ENCODE measurements around the gene DUS2.

DUS2 gene

DNA sequence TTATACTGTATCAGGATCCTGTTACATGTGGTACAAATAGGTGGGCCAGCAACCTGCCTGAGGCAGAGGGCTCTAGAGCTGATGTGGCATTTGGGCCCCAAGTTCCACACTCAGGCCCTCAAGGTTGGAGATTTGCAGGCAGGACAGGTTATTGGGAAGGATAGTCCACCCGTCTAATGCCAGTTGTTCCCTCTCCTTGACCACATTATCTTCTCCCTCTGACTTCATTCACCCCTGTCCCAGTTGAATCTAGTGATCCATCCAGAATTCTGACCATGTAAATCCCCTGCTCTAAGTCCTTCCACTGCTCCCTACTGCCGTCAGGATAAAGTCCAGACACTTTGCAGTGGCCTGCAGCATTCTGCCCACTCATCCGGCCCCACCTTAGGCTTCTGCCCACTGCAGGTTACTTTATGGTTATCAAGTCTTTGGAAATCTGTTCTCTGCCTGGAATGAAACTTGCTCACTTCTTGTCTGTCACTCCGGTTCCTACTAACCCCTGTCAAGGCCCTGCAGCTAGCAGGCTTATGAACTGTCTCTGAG, 60.2 kb downstream of the DUS2 start:
- Histone ChIP-seq H3K27ac (peak overlapping the region; percentile 98 to 100), H3K4me3 (no peak overlapping the region)
- DNase-seq (ENCODE audit: low spot score) = no peak
- TF ChIP-seq, protein P1, sequence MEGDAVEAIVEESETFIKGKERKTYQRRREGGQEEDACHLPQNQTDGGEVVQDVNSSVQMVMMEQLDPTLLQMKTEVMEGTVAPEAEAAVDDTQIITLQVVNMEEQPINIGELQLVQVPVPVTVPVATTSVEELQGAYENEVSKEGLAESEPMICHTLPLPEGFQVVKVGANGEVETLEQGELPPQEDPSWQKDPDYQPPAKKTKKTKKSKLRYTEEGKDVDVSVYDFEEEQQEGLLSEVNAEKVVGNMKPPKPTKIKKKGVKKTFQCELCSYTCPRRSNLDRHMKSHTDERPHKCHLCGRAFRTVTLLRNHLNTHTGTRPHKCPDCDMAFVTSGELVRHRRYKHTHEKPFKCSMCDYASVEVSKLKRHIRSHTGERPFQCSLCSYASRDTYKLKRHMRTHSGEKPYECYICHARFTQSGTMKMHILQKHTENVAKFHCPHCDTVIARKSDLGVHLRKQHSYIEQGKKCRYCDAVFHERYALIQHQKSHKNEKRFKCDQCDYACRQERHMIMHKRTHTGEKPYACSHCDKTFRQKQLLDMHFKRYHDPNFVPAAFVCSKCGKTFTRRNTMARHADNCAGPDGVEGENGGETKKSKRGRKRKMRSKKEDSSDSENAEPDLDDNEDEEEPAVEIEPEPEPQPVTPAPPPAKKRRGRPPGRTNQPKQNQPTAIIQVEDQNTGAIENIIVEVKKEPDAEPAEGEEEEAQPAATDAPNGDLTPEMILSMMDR (IDR thresholded peaks at IDR 0.05) = no peak

DNA sequence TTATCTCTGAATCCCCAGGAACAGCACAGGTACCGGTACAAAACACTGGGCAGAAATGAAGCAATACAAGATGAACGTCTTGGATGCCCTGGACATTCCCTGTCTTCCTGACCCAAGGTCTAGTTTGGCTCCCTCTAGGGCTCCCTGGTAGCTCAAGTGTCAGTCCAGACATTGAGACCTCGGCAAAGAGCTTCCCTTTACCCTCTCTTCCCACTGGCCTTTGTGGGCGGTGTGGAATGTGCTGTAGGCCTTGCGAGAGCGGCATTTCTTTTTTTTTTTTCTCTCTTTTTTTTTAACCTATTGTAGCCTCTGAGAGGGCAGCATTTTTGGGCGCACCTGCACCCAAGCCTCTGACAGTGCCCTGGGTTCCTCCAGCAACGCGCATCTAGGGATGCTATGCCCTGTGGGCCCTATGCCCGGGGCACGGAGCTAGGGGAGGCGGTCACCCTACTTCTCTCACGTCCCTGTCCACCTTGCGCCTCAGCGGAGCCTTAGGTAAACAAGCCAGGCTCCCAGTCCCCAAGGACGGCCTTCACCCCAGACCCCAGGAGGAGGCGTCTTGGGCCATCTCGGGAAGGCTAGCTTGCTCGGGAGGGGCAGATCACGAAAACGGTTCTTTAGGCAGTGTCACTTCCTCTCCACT, 60.9 kb downstream of the DUS2 start:
- TF ChIP-seq, protein P1 (IDR thresholded peaks at IDR 0.05) = no peak
- H3K4me3 ChIP-seq = peak overlapping the region; percentile 76
- peak overlapping the region; percentile 98 to 100 for H3K27ac ChIP-seq
- DNase-seq (ENCODE audit: low spot score) = no peak

DNA sequence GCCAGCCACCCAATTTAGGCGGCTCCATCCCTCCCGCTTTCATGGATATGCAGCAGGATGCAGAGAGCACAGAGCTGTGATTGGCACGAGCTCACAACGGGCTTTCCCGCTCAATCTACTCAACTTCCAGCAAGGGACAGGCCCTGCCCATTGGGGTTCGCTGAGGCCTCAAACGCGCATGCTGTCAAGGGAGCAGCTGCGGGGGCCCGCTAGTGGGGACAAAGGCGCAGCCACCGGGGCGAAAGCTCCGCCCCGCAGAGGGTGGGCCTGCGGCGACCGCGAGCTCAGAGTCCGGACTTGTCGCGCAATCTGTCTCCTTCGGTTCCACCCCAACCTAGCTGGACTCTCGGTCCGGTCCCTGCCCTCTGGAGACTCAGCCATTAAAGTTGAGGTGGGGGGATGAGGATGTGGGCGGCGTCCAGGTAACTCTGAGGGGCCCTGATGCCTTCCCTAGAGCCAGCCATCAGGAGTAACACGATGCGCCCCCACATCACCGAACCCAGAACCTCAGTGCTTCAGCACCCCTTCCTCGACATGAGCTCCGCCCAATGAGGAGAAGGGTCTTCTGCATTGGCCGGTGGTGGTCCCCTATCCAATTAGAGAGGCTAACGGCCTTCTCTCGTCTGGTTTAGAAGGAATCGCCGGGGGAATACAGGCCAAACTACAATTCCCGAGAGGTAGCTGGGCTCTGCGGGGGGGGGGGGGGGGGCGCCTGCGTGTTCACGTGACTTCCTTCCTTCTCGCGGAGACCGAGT, 61.6 kb downstream of the DUS2 start:
- TF ChIP-seq, protein P1 (IDR thresholded peaks at IDR 0.05) = no peak
- H3K27ac ChIP-seq = peak overlapping the region; percentile 98 to 100
- H3K4me3 ChIP-seq = peak overlapping the region; percentile 76
- peak; percentile 99 for DNase-seq (ENCODE audit: low spot score)

DNA sequence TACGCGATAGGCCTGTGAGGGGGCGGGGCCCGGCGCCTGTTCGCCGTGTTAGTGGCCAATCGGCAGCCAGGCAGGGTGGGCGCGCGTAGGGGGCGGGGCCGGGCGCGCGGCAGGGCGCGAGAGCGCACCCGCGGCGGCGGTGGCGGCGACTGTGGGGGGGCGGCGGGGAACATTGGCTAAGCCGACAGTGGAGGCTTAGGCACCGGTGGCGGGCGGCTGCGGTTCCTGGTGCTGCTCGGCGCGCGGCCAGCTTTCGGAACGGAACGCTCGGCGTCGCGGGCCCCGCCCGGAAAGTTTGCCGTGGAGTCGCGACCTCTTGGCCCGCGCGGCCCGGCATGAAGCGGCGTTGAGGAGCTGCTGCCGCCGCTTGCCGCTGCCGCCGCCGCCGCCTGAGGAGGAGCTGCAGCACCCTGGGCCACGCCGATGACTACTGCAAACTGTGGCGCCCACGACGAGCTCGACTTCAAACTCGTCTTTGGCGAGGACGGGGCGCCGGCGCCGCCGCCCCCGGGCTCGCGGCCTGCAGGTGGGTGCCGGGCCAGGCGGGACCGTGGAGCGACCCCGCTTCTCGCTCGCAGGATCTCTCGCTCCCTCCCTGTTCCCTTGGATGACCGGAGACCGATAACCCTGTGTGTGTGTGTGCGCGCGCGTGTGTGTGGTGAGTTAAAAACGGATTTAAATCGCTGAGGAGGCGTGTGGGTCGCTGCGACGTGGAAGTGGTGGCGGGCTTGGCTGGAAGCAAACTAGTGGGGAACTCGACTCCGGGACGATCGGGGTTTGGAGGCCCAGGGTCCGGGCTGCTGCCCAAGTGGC, 62.4 kb downstream of the DUS2 start, which contains the start of gene NFATC3:
NFATC3 (plus strand) TSS at position 112 of the 813 bp plus-strand sequence; CDS start at position 424, 312 bp downstream.
- TF ChIP-seq, protein P1 (IDR thresholded peaks at IDR 0.05) = no peak
- Histone ChIP-seq H3K4me3 (peak within 1 kb of the TSS; percentile 76), H3K27ac (peak within 1 kb of the TSS; percentile 98 to 100)
- no peak for DNase-seq (ENCODE audit: low spot score)

DNA sequence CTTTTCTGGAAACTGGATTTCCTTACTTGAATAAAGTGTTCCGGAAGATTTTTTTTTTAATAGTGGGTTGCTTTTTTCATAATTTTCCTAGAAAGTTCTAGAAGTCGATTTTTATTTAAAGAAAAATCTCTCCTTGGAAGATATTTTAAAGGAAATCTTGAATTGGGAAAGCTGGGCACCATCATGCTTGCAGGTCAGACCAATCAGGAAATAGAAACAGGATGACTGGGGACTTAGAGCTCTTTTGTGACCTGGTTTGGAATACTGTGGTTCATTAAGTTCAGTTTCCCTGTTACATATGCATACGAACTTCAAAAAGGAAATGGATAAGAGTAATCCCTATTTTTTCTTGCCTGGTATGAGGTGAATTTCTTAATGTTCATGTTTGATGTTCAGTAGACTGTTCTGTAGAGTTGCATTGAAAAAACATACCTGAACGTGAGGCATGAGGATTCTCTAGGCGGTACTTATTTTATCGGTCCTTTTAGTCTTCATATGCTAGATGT, 63.3 kb downstream of the DUS2 start:
- Histone ChIP-seq H3K27ac (peak overlapping the region; percentile 87 to 100), H3K4me3 (peak overlapping the region; percentile 76)
- TF ChIP-seq, protein P1 (IDR thresholded peaks at IDR 0.05) = no peak
- DNase-seq (ENCODE audit: low spot score) = no peak

DNA sequence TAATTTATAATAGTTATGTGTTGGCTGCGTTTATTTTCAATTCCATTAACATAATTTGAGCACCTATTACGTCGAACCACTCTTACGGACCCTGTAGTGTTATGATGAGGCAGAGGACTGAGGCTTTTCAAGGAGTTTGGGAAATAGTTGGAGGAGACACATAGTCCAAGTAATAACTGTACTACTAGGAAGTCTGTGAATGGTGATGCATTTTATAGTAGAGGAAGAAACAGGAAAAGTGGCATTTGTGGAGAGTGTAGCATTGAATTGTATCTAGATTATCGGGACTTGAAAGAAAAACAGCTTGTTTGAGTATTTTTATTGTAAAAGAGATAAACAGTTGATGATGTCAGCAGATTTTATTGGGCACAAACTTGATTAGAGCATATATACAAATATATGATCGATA, 63.8 kb downstream of the DUS2 start:
- TF ChIP-seq, protein P1 (IDR thresholded peaks at IDR 0.05) = no peak
- DNase-seq (ENCODE audit: low spot score) = no peak
- Histone ChIP-seq H3K4me3 (peak overlapping the region; percentile 76), H3K27ac (peak overlapping the region; percentile 45 to 87)

All from coronary artery (tissue), 2 donors.